Stimulated activated naive CD8-positive, alpha-beta T cell treated with anti-CD3 and anti-CD28 coated beads, Interleukin-15, Interleukin-2, amounts not matched to agents 100 U/mL and 50 U/mL, for 24 hours (primary cell): ENCODE data around the gene KCP.
A peak's percentile ranks its signal among the peaks of the same experiment; 100 is the strongest.
"Not testable (repeated sequence)": the region's sequence is repeated elsewhere in the genome, so short reads cannot be mapped to it uniquely, and the experiment has no call there.

Source experiments
- ATAC-seq: fragments of 150-1000 bp; cut with Tn5 transposase; one replicate; pipeline ENCODE4 v1.10.0; 2021
- DNase-seq: peaks from one replicate; pipeline ENCODE4 v3.0.0; 2021

KCP gene

GRCh38 chr7:128910569-128910945, at the start of gene KCP:
Gene KCP (minus strand): TSS chr7:128910709. CDS start chr7:128910676, 33 bp downstream.
- DNase-seq (no peak), ATAC-seq (no peak)

DNA sequence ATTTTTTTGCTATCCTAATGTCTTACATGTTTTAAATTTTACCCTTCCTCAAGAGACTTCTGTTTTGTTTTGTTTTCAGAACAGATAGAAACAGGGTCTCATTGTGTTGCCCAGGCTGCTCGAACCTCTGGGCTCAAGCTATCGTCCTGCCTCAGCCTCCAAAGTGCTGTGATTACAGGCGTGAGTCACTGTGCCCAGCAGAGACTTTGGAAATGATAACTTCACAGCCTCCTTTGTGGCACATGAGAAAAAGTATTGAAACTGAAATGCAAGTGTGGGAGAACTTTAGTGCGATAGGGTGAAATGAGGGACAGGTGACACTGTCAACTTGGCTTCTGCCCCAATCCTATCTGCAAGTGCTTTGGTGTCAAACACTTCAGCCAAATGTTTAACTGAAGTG, 48.8 kb upstream of the KCP start:
- ATAC-seq = no peak
- DNase-seq = no peak

DNA sequence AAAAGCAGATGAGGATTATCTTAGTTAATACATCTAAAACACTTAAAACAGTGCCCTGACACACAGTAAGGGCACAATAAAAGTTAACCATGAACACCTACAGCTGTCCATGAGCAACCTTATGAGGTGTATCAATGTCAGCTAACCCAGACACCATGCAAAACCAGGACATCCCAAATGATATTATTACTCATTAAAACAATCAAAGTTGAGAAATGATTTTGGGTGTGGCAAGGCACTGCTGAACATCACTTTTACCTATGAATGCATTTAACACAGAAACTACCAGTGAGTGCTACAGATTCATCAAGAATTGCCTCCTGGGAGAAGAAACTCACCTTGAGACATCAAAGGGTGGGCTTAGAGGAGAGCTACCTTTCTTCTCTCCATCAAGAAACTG, 45.5 kb upstream of the KCP start:
- ATAC-seq (no peak), DNase-seq (no peak)

DNA sequence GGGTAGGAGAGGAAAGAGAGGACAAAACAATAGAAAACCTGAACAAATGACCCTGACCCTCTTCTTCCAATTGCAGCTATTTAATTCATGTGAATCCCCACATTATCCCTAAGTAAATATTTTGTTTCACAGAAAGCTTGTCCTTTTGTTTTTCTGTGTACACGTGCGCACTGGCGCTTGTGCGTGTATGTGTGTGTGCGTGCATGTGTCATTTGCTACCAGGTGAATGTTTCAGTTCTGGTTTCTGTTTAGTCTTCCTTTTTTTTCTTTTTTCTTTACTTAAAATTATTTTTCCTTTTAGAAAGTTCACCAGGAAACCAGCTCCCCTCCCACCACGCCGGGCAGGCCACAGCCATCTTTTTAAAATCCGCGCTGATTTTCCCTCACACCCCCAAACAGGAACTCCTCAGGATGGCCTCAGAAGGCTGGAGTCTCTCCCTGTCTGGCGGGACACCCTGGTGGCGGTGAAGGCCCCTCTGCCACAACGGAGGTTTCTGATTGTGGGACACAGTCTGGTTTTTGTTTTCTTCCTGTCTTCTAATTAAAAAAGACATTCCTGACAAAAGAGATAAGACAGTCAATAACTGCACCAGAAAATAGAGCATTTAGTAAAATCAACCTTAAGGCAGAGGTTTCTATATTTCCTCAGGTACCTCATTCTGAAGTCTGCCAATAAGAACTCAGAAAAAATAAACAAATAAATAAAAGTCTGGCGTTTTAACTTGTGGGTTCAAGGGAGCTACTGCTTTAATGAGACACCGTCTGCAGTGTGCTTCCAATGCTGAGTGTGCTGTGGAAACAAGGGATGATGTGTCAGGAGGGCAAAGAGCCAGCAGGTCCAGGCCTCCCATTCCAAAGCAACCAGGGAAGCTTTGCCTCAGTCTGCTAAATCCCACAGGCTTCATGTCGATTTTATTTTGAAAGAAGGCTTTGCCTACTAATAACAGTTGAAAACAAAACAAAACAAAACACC, 44.6 kb upstream of the KCP start:
- ATAC-seq (no peak), DNase-seq (no peak)

GRCh38 chr7:128954150-128954549, 43.6 kb upstream of the KCP start:
- no peak for DNase-seq
- no peak for ATAC-seq

GRCh38 chr7:128951296-128951695, 40.8 kb upstream of the KCP start:
- no peak for DNase-seq
- no peak for ATAC-seq

- DNase-seq (no peak), ATAC-seq (no peak)
These were observed 38.7 kb upstream of the KCP start for GRCh38 chr7:128948976-128949760.

- ATAC-seq (peak; percentile 9), DNase-seq (no peak)
These were observed 37.9 kb upstream of the KCP start for GRCh38 chr7:128948312-128948973.

- no peak for ATAC-seq
- DNase-seq = no peak
These were observed 37.3 kb upstream of the KCP start for GRCh38 chr7:128947854-128948253.

DNA sequence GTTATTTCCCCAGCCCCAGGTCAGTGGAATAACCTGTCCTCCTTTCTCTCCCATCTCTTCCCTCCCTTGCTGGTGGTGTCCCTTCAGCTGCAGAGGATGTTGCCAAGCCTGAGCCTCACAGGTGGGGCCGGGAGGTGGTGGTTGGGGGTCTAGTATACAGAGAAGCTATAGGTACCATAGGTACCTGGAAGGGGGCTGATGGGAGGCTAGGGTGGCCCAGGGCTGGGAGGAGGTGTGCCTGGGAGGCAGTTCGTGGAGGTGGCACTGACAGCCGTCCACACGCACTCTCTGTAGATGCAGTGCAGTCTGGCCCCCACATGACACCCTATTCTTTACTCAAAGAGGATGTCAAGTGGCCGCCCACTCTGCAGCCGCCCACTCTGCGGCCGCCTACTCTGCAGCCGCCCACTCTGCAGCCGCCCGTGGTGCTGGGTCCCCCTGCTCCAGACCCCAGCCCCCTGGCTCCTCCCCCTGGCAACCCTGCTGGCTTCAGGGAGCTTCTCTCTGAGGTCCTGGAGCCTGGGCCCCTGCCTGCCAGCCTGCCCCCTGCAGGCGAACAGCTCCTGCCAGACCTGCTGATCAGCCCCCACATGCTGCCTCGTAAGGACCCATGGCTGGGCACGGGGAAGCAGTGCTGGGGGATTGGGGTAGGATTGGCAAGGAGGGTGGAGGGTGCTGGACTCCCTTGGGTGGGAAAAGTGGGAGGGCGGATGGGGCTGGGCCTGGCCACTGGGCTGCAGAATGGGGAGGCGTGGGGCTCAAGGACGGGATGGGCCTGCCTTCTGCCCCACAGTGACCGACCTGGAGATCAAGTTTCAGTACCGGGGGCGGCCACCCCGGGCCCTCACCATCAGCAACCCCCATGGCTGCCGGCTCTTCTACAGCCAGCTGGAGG, 36.7 kb upstream of the KCP start:
- ATAC-seq (no peak), DNase-seq (peak; percentile 27)

GRCh38 chr7:128945668-128946366, 35.3 kb upstream of the KCP start:
- DNase-seq (no peak), ATAC-seq (no peak)

DNA sequence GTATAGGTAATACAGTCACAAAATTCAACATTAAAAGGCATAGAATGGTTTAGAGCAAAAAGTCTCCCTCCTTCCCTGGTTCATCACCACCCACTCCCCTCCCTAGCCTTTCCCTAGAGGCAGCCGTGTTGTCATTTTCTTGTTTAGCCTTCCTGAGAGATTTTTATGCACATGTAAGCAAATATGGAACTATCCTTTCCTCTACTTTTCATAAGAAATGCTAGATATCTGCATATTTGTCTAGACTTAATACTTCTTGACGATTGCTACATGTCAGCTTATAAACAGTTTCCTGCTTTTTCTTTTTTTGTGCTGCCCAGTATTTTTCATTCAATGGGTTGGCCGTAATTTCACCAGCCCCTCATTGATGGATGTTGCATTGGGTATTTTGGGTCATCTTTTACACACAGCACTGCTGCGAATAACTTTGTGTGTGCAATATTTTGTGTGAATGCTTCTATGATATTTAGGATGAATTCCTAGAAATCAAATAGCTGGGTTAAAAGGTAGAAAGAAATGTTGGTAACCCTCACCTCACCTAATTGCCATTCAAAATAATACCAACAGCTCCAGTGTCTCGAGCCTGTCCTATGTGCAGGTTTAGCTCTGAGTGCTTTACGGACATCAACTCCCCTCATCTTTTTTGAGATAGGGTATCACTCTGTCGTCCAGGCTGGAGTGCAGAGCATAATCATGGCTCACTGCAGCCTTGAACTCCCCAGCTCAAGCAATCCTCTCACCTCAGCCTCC, 34.2 kb upstream of the KCP start:
- no peak for DNase-seq
- no peak for ATAC-seq

DNA sequence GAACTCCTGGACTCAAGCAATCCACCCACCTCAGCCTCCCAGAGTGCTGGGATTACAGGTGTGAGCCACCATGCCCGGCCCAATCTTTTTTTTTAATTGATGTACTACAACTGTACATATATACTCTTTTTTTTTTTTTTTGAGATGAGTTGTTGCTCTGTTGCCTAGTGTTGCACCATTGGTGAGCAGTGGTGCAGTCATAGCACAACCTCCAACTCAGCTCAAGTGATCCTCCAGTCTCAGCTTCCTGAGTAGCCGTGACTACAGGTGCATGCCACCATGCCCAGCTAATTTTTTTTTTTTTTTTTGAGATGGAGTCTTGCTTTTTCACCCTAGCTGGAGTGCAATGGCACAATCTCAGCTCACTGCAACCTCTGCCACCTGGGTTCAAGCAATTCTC, 32.7 kb upstream of the KCP start:
- ATAC-seq = not testable (repeated sequence)

GRCh38 chr7:128941946-128942526, 31.5 kb upstream of the KCP start:
- ATAC-seq (no peak), DNase-seq (no peak)

More for the DNA sequence above, 32.7 kb upstream of the KCP start:
- DNase-seq = not testable (repeated sequence)

- DNase-seq = no peak
- ATAC-seq = no peak
These were observed 30.9 kb upstream of the KCP start for GRCh38 chr7:128941323-128941890.

DNA sequence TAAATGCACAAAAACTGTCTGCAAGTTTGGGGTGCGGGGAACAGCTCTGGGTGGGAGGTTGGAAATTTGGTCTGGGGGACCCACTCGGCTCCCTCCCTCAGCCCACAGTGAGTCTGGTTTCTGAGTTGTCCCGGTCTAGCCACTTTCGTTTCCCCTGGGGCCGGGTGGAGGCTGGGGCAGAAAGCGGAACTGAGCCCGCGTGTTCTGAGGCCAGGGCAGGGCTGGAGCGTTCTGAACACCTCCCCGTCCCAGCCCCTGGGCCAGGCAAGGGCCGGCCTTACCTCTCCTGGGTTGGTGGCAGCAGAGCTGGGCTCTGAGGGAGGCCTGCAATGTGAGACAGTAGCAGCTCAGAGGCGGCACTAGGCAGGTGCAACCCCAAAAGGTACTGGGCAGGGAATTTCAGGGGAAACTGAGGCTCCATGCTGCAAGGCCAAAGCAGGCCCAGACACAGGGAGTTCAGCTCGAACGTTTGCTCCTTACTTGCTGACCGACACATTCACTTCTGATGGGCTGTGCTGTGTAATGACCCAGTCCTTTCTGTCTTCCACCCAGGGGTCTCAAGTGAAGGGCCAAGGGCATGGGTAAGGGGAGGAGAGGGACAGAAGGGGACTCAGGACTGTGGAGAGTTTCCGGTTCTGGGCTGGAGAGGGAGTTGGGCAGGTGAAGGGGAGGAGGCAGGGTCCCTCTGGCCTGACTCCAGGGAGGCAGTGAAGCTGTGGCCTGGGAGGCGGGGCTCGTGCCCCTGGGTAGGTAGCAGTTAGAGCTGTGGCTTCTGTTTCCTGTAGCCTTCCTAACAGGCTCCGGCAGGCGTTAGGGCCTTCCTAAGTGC, 30.2 kb upstream of the KCP start:
- ATAC-seq = peak; percentile 48
- peak; percentile 40 for DNase-seq

DNA sequence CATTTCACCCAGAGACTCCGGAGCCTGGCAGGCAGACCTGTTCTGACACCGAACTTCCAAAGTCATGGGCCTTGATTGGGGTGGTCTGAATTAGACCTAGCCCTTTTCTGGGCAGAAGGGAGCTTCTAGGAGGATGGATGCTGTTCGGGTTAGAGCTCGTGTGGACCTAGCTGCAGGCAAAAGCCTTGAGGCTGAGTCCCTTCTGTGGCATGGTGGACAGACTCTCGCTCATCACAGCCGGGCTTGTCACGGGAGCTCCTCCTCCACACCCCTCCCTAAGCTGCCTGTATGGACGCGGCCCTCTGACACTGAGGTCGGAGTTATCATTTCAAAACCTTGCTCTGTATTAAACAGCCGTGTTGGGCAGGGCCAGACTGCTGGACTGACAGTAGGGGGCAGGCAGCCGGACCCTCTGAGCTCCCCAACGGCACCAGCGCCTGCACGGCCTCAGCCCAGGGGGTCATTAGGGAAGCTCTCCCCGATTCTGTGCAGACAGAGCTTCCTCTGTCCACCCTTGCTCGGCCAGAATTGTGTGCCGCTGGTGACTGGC, 29.4 kb upstream of the KCP start:
- DNase-seq (no peak), ATAC-seq (no peak)
